Embryonic facial prominence (tissue), 1 donor: Measurements from ENCODE around the gene ZNRF1.

Experiments
- DNase-seq: peaks from one replicate; pipeline ENCODE4 v3.0.0-alpha.2; 2016; ENCODE audit errors: extremely low spot score

Gene ZNRF1

DNA sequence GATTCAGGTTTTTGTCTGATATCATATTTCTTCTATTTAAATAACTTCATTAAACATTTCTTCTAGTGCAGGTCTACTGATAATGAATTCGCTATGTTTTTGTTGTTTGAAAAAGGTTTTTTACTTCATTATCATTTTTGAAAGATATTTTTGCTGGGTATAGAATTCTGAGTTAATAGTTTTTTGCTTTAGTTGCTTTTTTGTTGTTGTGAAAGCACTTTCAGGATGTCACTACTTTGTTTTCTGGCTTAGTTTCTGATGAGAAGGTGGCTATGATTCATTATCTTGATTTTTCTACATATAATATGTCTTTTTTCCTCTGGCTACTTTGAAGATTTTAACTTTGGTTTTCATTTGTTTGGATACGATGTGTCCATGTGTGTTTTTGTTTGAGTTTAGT is 153.0 kb downstream of the ZNRF1 start:
- no peak for DNase-seq

DNA sequence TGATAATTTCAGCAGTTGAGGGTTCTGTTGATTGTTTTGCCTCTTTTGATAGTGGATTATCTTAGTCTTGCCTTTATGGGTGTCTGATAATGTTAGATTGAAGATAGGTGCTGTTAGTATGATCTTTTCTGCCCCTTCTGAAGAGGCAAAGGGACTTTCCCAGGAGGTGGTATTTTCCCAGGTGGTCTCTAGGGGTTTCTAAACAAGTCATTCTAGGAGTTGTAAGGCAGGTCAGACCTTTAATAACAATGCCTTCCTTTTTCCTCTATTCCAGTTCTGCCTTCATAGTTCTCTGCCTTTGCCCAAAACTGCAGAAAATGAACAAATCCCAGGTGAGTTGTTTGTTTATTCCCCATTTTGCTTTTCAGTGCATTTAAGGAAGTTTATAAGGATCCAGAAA is 153.8 kb downstream of the ZNRF1 start:
- DNase-seq: no peak

DNA sequence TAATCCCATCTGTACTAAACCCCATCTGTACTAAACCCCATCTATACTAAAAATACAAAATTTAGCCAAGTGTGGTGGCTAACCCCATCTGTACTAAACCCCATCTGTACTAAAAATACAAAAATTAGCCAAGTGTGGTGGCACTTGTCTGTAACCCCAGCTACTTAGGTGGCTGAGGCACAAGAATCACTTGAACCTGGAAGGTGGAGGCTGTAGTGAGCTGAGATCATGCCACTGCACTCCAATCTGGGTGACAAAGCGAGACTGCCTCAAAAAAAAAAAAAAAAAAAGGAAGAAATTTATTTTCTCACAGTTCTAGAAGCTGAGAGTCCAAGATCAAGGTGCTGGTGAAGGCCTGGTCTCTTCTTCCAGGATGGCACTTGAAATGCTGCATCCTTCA is 161.6 kb downstream of the ZNRF1 start:
- no peak for DNase-seq
